Panc1 (cell line): Measurements from ENCODE around the gene ENKD1.

Experiments
- POLR2AphosphoS5 ChIP-seq: IDR thresholded peaks from 2 replicates; pipeline ENCODE4 v1.6.1; 2012; ENCODE audit warnings: mild to moderate bottlenecking, low read depth, low read length, moderate library complexity
- TF ChIP-seq, protein P1 (sequence below): fragments of 450-650 bp; IDR thresholded peaks from 2 replicates; pipeline ENCODE4 v1.5.1; 2017; ENCODE audit warnings: mild to moderate bottlenecking

DNA sequence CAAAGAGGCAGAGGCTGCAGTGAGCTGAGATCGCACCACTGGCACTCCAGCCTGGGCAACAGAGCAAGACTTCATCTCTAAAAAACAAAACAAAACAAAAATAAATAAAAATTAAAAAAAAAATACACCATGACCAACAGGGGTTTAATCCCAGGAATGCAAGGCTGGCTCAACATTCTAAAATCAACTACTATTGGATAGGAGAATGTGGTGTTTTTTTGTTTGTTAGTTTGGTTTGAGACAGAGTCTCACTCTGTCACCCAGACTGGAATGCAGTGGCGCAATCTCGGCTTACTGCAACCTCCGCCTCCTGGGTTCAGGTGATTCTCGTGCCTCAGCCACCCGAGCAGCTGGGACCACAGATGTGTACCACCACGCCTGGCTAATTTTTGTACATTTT, 32.7 kb upstream of the ENKD1 start:
- TF ChIP-seq POLR2AphosphoS5: no peak
- TF ChIP-seq, protein P1, sequence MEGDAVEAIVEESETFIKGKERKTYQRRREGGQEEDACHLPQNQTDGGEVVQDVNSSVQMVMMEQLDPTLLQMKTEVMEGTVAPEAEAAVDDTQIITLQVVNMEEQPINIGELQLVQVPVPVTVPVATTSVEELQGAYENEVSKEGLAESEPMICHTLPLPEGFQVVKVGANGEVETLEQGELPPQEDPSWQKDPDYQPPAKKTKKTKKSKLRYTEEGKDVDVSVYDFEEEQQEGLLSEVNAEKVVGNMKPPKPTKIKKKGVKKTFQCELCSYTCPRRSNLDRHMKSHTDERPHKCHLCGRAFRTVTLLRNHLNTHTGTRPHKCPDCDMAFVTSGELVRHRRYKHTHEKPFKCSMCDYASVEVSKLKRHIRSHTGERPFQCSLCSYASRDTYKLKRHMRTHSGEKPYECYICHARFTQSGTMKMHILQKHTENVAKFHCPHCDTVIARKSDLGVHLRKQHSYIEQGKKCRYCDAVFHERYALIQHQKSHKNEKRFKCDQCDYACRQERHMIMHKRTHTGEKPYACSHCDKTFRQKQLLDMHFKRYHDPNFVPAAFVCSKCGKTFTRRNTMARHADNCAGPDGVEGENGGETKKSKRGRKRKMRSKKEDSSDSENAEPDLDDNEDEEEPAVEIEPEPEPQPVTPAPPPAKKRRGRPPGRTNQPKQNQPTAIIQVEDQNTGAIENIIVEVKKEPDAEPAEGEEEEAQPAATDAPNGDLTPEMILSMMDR: no peak
